Astrocyte (in vitro differentiated cells and primary cell): ENCODE measurements around the gene RPSA.

ENCODE experiments used
- EZH2 ChIP-seq: IDR thresholded peaks from 2 replicates; pipeline ENCODE4 v1.6.1; 2012; ENCODE audit warnings: mild to moderate bottlenecking, low read length, inconsistent platforms; ENCODE audit not compliant: insufficient read depth
- TF ChIP-seq, protein P1 (sequence below): IDR thresholded peaks from 2 replicates; pipeline ENCODE4 v1.5.1; 2011; ENCODE audit warnings: low read depth, mild to moderate bottlenecking, inconsistent platforms, low read length, moderate library complexity; ENCODE audit not compliant: insufficient read depth

GRCh38 chr3:39385456-39386090, 20.9 kb upstream of the RPSA start:
- TF ChIP-seq EZH2 = no peak
- TF ChIP-seq, protein P1, sequence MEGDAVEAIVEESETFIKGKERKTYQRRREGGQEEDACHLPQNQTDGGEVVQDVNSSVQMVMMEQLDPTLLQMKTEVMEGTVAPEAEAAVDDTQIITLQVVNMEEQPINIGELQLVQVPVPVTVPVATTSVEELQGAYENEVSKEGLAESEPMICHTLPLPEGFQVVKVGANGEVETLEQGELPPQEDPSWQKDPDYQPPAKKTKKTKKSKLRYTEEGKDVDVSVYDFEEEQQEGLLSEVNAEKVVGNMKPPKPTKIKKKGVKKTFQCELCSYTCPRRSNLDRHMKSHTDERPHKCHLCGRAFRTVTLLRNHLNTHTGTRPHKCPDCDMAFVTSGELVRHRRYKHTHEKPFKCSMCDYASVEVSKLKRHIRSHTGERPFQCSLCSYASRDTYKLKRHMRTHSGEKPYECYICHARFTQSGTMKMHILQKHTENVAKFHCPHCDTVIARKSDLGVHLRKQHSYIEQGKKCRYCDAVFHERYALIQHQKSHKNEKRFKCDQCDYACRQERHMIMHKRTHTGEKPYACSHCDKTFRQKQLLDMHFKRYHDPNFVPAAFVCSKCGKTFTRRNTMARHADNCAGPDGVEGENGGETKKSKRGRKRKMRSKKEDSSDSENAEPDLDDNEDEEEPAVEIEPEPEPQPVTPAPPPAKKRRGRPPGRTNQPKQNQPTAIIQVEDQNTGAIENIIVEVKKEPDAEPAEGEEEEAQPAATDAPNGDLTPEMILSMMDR = no peak
